Activated effector memory CD4-positive, alpha-beta T cell treated with anti-CD3 and anti-CD28 coated beads, Interleukin-2, amount 50 U/mL, for 16 hours (primary cell): Measurements from ENCODE around the gene CCDC97.
"Not testable (repeated sequence)": the region's sequence is repeated elsewhere in the genome, so short reads cannot be mapped to it uniquely, and the experiment has no call there.

Source experiments
- DNase-seq: peaks from one replicate; pipeline ENCODE4 v3.0.0-alpha.2; 2020

CCDC97 gene

GRCh38 chr19:41364524-41365391 is 54.8 kb downstream of the CCDC97 start:
- DNase-seq = no peak

- DNase-seq = no peak
Observed at GRCh38 chr19:41366089-41366488, 56.1 kb downstream of the CCDC97 start.

- DNase-seq = no peak
Observed at GRCh38 chr19:41367848-41368301, 57.9 kb downstream of the CCDC97 start.

DNA sequence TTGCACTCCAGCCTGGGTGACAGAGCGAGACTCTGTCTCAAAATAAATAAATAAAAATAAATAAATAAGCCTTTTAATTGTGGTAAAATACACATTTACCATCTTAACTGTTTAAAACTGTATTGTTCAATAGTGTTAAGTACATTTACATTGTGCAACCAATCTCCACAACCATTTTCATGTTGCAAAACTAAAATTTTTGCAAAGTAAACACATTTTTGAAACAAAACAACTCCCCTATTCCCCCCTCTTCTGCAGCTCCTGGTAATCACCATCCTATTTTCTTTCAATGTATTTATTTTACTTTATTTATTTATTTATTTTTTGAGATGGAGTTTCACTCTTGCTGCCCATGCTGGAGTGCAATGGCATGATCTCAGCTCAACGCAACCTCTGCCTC is 59.8 kb downstream of the CCDC97 start:
- no peak for DNase-seq

DNA sequence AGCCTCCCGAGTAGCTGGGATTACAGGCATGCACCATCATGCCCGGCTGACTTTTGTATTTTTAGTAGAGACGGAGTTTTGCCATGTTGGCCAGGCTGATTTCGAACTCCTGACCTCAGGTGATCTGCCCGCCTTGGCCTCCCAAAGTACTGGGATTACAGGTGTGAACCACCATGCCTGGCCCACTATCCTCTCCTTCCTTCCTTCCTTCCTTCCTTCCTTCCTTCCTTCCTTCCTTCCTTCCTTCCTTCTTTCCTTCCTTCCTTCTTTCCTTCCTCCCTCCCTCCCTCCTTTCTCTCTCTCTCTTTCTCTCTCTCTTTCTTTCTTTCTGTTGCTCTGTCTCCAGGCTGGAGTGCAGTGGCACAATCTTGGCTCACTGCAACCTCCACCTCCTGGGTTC is 61.1 kb downstream of the CCDC97 start:
- not testable (repeated sequence) for DNase-seq

DNA sequence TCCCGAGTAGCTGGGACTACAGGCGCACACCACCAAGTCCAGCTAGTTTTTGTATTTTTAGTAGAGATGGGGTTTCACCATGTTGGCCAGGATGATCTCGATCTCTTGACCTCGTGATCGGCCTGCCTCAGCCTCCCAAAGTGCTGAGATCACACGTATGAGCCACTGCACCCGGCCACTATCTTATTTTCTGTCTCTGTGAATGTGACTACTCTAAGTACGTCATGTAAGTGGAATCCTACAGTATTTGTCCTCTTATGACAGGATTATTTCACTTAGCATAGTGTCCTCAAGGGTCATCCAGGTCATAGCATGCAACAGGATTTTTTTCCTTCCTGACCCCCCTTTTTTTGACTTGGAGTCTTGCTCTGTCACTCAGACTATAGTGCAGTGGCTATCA is 61.6 kb downstream of the CCDC97 start:
- no peak for DNase-seq

DNA sequence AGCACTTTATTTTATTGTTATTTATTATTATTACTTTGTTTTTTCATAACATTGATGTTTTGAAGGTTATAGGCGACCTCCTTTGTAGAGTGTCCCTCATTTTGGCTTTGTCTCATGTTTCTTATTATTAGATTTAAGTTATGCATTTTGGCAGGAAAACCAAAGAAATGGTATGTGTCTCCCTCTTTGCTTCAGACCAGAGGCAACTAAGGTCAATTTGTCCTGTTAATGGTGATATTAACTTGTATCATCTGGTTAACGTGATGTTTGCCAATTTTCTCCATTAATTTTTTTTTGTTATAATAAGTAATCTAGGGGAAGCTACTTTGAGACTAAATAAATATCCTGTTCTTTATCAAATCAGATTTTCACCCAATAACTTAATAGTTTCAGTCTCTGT is 62.5 kb downstream of the CCDC97 start:
- no peak for DNase-seq

DNA sequence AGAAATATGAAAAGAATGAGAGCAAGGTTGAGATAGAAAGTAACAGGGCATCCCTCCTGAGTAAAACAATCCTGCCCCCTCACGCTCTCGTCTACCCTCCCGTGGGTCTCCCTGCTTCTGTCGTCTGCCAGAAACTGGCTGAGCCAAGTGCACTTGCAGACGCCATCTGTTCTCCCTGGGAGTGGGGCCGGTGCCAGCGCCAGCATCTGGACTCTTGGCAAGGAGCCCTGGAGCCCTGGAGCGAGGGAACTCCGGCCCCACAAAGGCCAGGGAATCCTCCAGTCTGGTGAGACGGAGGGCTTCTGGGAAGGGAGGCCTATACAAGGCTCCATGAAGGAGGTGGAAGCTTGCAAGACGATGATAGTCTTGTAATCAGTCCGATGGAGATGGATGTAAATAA is 64.0 kb downstream of the CCDC97 start:
- no peak for DNase-seq
